Activated B cell treated with CpG ODN at 0.5 μM for 24 hours (primary cell): Measurements from ENCODE around the gene MBD5. TPM values are rescaled to one million over a fixed set of nuclear protein-coding genes. Genes with fewer than 3 reads are reported as not detected.

Experiments
- ATAC-seq: fragments of 200-7000 bp; cut with Tn5 transposase; one replicate; pipeline ENCODE4 v1.10.0; 2021; ENCODE audit warnings: low read depth, mild to moderate bottlenecking, moderate library complexity
- CTCF ChIA-PET: fragments of 350-600 bp; sonication (Branson Sonifier 250); formaldehyde crosslinking; loops from one replicate; lab custom pipeline; 2021; ENCODE audit warnings: antibody characterized with exemption; lab: Charles Lee
- POLR2A ChIA-PET: fragments of 350-600 bp; sonication (Branson Sonifier 250); formaldehyde crosslinking; loops from one replicate; lab custom pipeline; 2021; ENCODE audit warnings: antibody characterized with exemption; lab: Charles Lee
- DNase-seq: peaks from one replicate; pipeline ENCODE4 v3.0.0; 2022
- H3K27ac Mint-ChIP-seq: one replicate; pipeline ENCODE4 v1.8.0; 2020; ENCODE audit warnings: mixed read lengths
- H3K27me3 Mint-ChIP-seq: one replicate; pipeline ENCODE4 v1.8.0; 2021; ENCODE audit warnings: mixed read lengths
- H3K36me3 Mint-ChIP-seq: one replicate; pipeline ENCODE4 v1.8.0; 2021; ENCODE audit warnings: low read depth, mixed read lengths
- H3K4me1 Mint-ChIP-seq: one replicate; pipeline ENCODE4 v1.8.0; 2021; ENCODE audit warnings: mixed read lengths
- H3K4me3 Mint-ChIP-seq: one replicate; pipeline ENCODE4 v1.8.0; 2020; ENCODE audit warnings: mild to moderate bottlenecking, mixed read lengths
- H3K9me3 Mint-ChIP-seq: one replicate; pipeline ENCODE4 v1.8.0; 2020; ENCODE audit warnings: mixed read lengths
- CTCF ChIP-seq: fragments of 200-600 bp; IDR thresholded peaks from one replicate; pipeline ENCODE4 v1.8.0; 2022; ENCODE audit warnings: antibody characterized with exemption, mild to moderate bottlenecking
- intact Hi-C: fragments of 100-400 bp; cut with micrococcal nuclease; formaldehyde crosslinking; loops from one replicate; pipeline ENCODE4 v1.15.1; 2024
- total RNA-seq: library from RNA; stranded (reverse); gene quantifications from 2 replicates; pipeline ENCODE4 v1.2.3, GENCODE V29; 2022

MBD5 gene
- total RNA-seq, 1 donor from 2014 or later: 55.7 TPM

- POLR2A ChIA-PET: no interaction called here
Observed at GRCh38 chr2:148063633-148064032, 42.7 kb downstream of the MBD5 start.

GRCh38 chr2:148065936-148066335 is 45.0 kb downstream of the MBD5 start:
- intact Hi-C loops: no loop called here
- POLR2A ChIA-PET: interaction anchor here (0.5 kb wide), 1 partner anchor 45 kb away, joined by 8 read pairs; the partner anchor contains the start of genes MBD5 and ORC4
- ATAC-seq: no peak
- Mint-ChIP-seq H3K9me3 (peaks cover 2% of the 10 kb centered on the region), H3K27me3 (no peaks in the 10 kb centered on the region), H3K27ac (no peak overlapping the region), H3K36me3 (no peaks in the 10 kb centered on the region), H3K4me1 (no peaks in the 10 kb centered on the region), H3K4me3 (no peak overlapping the region)
- no peak for DNase-seq
- TF ChIP-seq CTCF: no peak
- CTCF ChIA-PET: no interaction called here

More at GRCh38 chr2:148063633-148064032, 42.7 kb downstream of the MBD5 start:
- TF ChIP-seq CTCF: no peak
- no peak overlapping the region for H3K27ac Mint-ChIP-seq
- no peak for DNase-seq
- CTCF ChIA-PET: no interaction called here
- no peak overlapping the region for H3K4me3 Mint-ChIP-seq
- no peak for ATAC-seq
- intact Hi-C loops: no loop called here
- H3K4me1 Mint-ChIP-seq: no peaks in the 10 kb centered on the region
- peaks cover 4% of the 10 kb centered on the region for H3K36me3 Mint-ChIP-seq
- peaks cover 2% of the 10 kb centered on the region for H3K9me3 Mint-ChIP-seq
- no peaks in the 10 kb centered on the region for H3K27me3 Mint-ChIP-seq

- no peak overlapping the region for H3K27ac Mint-ChIP-seq
- POLR2A ChIA-PET: no interaction called here
Observed at GRCh38 chr2:148067801-148068200, 46.9 kb downstream of the MBD5 start.

GRCh38 chr2:148071351-148071750 is 50.5 kb downstream of the MBD5 start:
- ATAC-seq: no peak
- ChIA-PET POLR2A (no interaction called here), CTCF (no interaction called here)
- DNase-seq: no peak
- Mint-ChIP-seq H3K27ac (no peak overlapping the region), H3K4me3 (no peak overlapping the region), H3K36me3 (no peaks in the 10 kb centered on the region), H3K9me3 (no peaks in the 10 kb centered on the region), H3K27me3 (no peaks in the 10 kb centered on the region), H3K4me1 (no peaks in the 10 kb centered on the region)
- no peak for TF ChIP-seq CTCF
- intact Hi-C loops: no loop called here

More at GRCh38 chr2:148067801-148068200, 46.9 kb downstream of the MBD5 start:
- H3K4me3 Mint-ChIP-seq: no peak overlapping the region
- CTCF ChIA-PET: interaction anchor here (0.9 kb wide), 1 partner anchor 26 kb away, joined by 3 read pairs; no protein-coding TSS in a partner anchor
- ATAC-seq: no peak
- intact Hi-C loops: no loop called here
- DNase-seq: no peak
- peaks cover 2% of the 10 kb centered on the region for H3K9me3 Mint-ChIP-seq
- no peak for TF ChIP-seq CTCF
- no peaks in the 10 kb centered on the region for H3K27me3 Mint-ChIP-seq
- H3K4me1 Mint-ChIP-seq: no peaks in the 10 kb centered on the region
- no peaks in the 10 kb centered on the region for H3K36me3 Mint-ChIP-seq

GRCh38 chr2:148096012-148096411 is 75.1 kb downstream of the MBD5 start:
- no peak for DNase-seq
- intact Hi-C loops: no loop called here
- Mint-ChIP-seq H3K36me3 (no peaks in the 10 kb centered on the region), H3K27me3 (no peaks in the 10 kb centered on the region), H3K4me3 (no peak overlapping the region), H3K27ac (no peak overlapping the region), H3K4me1 (peaks cover 6% of the 10 kb centered on the region), H3K9me3 (peaks cover 10% of the 10 kb centered on the region)
- POLR2A ChIA-PET: no interaction called here
- CTCF ChIA-PET: no interaction called here
- no peak for TF ChIP-seq CTCF
- no peak for ATAC-seq
